HUDEP-2 (cell line): ENCODE results near the gene TNRC6B.

Experiments used
- DNase-seq, 76 experiments: peaks; one replicate each; lab custom pipeline; 2025; ENCODE audit not compliant: unreplicated experiment in 76 of 76; lab: John Stamatoyannopoulos, UW

Gene TNRC6B

GRCh38 chr22:40320687-40321086, 143.0 kb downstream of the TNRC6B start:
- DNase-seq, result peak in 3 of 76 experiments; percentile 28 to 34 (median 28)

- DNase-seq, result peak in 62 of 76 experiments; percentile 7 to 93 (median 61)
Measured at GRCh38 chr22:40322021-40322420, 144.3 kb downstream of the TNRC6B start.

GRCh38 chr22:40322818-40323447, 145.2 kb downstream of the TNRC6B start:
- DNase-seq, result no peak

- DNase-seq, result no peak
Measured at GRCh38 chr22:40323681-40324171, 146.0 kb downstream of the TNRC6B start.

GRCh38 chr22:40324468-40325305, 147.0 kb downstream of the TNRC6B start:
- no peak for DNase-seq

- no peak for DNase-seq
Measured at GRCh38 chr22:40325315-40325714, 147.6 kb downstream of the TNRC6B start.

GRCh38 chr22:40326905-40327735, 149.4 kb downstream of the TNRC6B start:
- DNase-seq, result no peak

GRCh38 chr22:40328546-40329456, 151.1 kb downstream of the TNRC6B start:
- DNase-seq, result peak in 68 of 76 experiments; percentile 14 to 95 (median 62)

- DNase-seq, result peak in 11 of 76 experiments; percentile 14 to 50 (median 37)
Measured at GRCh38 chr22:40329466-40329865, 151.7 kb downstream of the TNRC6B start.

- DNase-seq, result no peak
Measured at GRCh38 chr22:40330086-40330485, 152.4 kb downstream of the TNRC6B start.

GRCh38 chr22:40330615-40331014, 152.9 kb downstream of the TNRC6B start:
- DNase-seq, result no peak

GRCh38 chr22:40331706-40332105, 154.0 kb downstream of the TNRC6B start:
- DNase-seq, result no peak

GRCh38 chr22:40332319-40332781, 154.6 kb downstream of the TNRC6B start:
- DNase-seq, result peak in 2 of 76 experiments; percentile 14 to 15

GRCh38 chr22:40334060-40334459, 156.3 kb downstream of the TNRC6B start:
- DNase-seq, result no peak

- no peak for DNase-seq
Measured at GRCh38 chr22:40334899-40335298, 157.2 kb downstream of the TNRC6B start.

- DNase-seq, result no peak
Measured at GRCh38 chr22:40335358-40335757, 157.6 kb downstream of the TNRC6B start.

- no peak for DNase-seq
Measured at GRCh38 chr22:40340044-40340443, 162.3 kb downstream of the TNRC6B start.

- DNase-seq, result no peak
Measured at GRCh38 chr22:40341604-40342003, 163.9 kb downstream of the TNRC6B start.

GRCh38 chr22:40342521-40342920, 164.8 kb downstream of the TNRC6B start:
- no peak for DNase-seq

GRCh38 chr22:40345271-40345670, 167.5 kb downstream of the TNRC6B start:
- no peak for DNase-seq
